Activated CD8-positive, alpha-beta memory T cell treated with anti-CD3 and anti-CD28 coated beads, Interleukin-2, amount 50 U/mL, for 48 hours (primary cell): ENCODE results near the gene IP6K1.

Source experiments
- DNase-seq: peaks from one replicate; pipeline ENCODE4 v3.0.0-alpha.2; 2020

Gene IP6K1

DNA sequence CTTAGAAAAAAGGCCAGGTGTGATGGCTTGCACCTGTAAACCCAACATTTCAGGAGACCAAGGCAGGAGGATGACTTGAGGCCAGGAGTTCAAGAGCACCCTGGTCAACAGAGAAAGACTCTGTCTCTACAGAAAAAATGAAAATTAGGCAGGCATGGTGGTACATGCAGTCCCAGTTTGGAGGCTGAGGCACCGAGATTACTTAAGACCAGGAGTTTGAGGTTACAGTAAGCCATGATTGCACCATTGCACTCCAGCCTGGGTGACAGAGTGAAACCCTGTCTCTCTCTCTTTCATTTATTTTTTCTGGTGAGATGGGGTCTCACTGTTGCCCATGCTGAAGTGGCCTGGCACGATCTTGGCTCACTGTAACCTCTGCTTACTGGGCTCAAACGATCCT lies 24.7 kb downstream of the IP6K1 start:
- DNase-seq = peak; percentile 3

DNA sequence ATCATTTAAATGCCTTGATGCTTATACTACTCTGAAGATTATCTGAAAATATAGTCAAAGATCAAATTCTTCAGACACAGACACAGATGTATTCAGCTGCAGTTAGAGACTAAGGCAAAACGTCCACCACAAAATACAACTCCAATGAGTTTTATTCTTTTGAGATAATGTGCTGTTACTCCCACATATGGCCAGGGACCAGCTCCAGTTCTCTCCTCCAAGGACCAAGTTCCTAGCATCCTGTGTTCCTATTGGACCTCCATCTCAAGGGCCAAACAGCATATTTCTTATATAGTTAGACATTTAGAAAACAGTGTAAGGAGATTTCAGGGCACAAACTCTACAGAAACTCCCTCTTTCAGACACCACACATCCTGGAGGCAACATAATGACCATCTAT lies 27.1 kb downstream of the IP6K1 start:
- peak; percentile 7 for DNase-seq

DNA sequence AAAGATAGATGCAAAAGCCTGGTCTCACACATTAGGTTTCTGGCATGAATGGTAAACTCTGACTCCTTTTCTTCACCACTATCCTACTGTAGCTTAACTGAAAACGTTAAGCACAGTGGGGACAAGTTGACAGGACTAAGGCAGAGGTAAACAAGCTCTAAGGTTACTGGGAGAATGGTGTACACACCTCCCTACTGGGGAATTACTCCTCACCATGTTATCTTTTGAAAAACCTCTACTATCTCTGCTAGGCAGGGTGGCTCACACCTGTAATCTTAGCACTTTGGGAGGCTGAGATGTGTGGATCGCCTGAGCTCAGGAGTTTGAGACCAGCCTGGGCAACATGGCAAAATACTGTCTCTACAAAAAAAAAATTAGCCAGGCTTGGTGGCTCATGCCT lies 29.1 kb downstream of the IP6K1 start:
- peak; percentile 6 for DNase-seq

- no peak for DNase-seq
These were observed 30.3 kb downstream of the IP6K1 start for GRCh38 chr3:49756036-49756435.

GRCh38 chr3:49754536-49754935 lies 31.8 kb downstream of the IP6K1 start:
- DNase-seq = no peak

GRCh38 chr3:49751501-49751900 lies 34.8 kb downstream of the IP6K1 start:
- no peak for DNase-seq

- peak; percentile 26 for DNase-seq
These were observed 36.3 kb downstream of the IP6K1 start for GRCh38 chr3:49750056-49750455.

- DNase-seq = peak; percentile 35
These were observed 37.5 kb downstream of the IP6K1 start for GRCh38 chr3:49748874-49749273.

- peak; percentile 22 for DNase-seq
These were observed 38.4 kb downstream of the IP6K1 start for GRCh38 chr3:49747792-49748480.

DNA sequence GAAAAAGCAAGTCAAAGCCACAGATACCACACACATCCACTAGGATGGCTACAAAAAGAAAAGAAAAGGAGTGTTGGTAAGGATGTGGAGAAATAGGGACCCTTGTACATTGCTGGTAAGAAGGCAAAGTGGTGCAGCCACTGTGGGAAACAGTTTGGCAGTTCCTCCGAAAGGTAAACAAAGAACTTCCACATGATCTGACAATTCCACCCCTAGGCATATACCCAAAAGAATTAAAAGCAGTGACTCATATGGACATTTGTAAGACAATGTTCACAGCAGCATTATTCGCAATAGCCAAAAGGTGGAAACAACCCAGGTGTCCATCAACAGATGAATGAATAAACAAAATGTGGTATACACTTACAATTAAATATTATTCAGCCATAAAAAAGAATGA lies 40.4 kb downstream of the IP6K1 start:
- peak; percentile 15 for DNase-seq

GRCh38 chr3:49740427-49740826 lies 45.9 kb downstream of the IP6K1 start:
- no peak for DNase-seq

GRCh38 chr3:49738067-49738713 lies 48.2 kb downstream of the IP6K1 start:
- DNase-seq = peak; percentile 30

GRCh38 chr3:49734752-49735151 lies 51.6 kb downstream of the IP6K1 start:
- DNase-seq = no peak

DNA sequence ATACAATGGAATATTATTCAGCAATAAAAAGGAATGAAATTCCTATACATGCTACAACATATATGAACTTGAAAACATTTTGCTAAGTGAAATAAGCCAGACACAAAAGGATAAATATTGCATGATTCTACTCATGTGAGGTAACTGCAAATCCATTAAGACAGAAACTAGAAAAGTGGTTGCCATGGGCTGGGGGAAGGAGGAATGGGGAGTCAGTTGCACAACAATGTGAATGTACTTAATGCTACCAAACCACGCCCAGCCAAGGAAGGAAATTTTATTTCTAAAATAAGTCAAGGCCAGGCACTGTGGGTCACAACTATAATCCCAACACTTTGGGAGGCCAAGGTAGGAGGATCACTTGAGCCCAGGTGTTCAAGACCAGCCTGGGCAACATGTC lies 52.8 kb downstream of the IP6K1 start:
- peak; percentile 26 for DNase-seq

DNA sequence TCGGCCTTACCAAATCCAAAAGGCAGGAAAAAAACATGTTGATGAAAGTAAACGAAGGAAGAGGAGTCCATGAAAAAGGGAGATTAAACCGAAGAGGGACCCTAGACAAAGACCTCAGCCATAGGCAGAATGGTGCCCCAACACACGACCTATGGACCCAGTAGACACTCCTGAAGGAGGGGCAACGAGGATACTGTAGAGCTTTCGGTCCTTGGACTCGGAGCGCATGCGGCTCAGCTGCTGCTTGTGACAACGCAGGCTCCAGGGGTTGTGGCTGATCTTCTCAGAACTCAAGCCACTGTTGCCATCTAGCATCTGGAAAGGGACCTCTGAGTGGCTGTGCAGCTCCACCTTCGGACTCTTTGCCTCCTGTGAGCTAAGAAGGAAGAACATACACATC lies 53.7 kb downstream of the IP6K1 start:
- DNase-seq = no peak

DNA sequence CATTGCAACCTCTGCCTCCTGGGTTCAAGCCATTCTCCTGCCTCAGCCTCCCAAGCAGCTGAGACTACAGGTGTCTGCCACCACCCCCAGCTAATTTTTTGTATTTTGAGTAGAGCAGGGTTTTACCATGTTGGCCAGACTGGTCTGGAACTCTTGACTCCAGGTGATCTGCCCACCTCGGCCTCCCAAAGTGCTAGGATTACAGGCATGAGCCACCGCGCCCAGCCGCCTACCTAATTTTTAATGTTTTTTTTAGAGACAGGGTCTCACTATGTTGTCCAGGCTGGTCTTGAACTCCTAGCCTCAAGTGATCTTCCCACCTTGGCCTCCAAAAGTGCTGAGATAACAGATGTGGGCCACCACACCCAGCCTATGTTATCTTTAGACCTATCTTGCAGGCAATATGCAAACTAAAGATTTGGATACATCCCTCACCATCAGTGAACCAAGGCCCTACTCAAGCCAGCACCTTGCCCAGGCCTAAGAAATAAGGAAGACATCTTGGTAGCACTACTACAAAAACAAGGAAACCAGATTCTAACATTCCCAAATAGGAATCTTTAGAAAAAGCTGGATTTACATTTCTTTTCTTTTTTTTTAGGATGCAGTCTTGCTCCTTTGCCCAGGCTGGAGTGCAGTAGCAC lies 56.3 kb downstream of the IP6K1 start:
- DNase-seq = no peak

DNA sequence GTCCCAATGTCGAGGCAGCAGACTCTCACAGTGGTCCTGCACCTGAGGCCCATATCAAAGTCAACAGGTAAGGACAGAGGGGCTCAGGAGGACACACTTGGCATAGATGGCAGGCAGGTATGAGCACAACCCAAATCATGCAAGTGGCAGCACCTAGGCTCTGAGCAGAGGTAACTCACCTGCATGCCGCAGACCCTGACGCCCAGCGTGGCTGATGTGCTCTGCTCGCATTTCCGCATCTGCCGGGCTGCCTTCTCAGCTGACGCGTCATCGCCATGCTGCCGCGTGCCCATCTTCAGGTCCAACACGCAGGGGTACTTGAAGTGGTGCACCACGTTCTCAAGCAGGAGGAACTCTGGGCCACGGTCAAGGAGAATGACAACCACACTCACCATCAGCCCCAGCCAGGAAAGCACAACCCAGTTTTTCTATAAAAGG lies 58.4 kb downstream of the IP6K1 start:
- no peak for DNase-seq

GRCh38 chr3:49727154-49727923 lies 59.0 kb downstream of the IP6K1 start:
- no peak for DNase-seq

- DNase-seq = no peak
These were observed 60.2 kb downstream of the IP6K1 start for GRCh38 chr3:49725906-49726681.

GRCh38 chr3:49724586-49724985 lies 61.8 kb downstream of the IP6K1 start:
- no peak for DNase-seq

- DNase-seq = peak; percentile 97
These were observed 62.5 kb downstream of the IP6K1 start, which contains the start of gene GMPPB for GRCh38 chr3:49723628-49724551. Gene GMPPB (minus strand): TSS chr3:49723951. CDS start chr3:49723726, 225 bp downstream.
